ENCODE measurements around the gene LGALS3.

Gene LGALS3

DNA sequence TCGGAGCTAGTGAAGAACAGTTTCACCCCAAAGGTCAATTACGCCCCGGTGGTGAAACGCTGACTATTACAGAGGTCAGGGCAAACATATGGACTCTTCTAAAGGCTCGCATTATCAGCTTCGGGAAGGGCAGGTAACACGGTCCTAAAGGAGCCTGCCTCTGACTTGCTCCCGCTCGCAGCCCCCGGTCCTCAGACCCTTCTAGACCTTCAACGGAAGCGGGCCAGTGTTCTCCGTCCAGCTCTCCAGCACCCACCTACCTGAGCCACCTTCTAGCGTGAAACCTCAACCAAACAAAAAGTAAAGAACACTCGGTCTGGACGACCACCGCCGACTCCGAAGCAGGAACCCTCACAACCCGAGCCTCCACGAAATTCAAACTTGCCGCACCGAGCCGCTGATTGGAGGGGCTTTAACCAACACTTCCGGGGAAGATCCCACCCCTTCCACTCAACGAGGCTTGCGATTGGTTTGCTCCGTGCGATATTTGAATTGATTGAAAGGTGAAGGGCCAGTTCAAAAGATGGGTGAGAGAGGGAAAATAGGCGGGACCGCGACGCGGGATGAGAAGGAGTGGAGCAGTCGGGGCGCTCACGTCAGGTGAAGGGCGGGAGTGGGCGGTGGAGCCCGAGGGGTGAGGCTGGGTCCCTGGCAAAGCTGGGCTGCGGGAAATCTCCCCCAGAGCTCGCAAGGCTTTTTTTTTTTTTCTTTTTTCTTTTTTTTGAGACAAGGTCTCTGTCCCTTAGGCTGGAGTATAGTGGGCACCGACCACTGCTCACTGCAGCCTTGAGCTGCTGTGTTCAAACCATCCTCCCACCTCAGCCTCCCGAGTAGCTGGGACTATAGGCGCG, 62.4 kb downstream of the LGALS3 start, which contains the start of gene DLGAP5:
DLGAP5 (minus strand) TSS at position 383 of the 851 bp plus-strand sequence. CDS start 2,406 bp downstream, outside the sequence.
- peak; percentile 98 for DNase-seq

DNA sequence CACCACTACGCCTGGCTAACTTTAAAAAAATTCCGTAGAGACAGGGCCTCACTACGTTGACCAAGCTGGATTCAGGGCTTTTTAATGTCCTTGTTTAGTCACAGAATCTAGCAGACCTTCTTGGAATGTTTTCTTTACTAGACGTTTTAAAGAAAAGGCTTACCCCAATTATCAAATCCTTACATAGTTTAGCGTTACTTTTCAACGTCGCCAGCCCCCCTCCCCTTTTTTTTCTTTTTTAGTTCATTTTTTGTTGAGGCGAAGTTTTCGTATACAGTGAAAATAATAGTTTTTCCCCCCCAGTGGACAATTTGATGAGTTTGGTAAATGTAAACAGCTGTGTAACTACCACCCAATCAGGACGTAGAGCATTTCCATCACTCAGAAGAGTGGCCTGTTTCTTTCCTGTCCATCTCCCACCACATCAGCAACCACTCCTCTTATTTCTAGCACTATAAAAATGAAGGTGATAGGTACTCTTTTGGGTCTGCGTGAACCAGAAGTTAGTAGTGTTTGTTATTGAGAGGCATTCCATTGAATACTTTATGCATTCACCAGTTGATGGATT, 63.1 kb downstream of the LGALS3 start:
- DNase-seq = no peak

DNA sequence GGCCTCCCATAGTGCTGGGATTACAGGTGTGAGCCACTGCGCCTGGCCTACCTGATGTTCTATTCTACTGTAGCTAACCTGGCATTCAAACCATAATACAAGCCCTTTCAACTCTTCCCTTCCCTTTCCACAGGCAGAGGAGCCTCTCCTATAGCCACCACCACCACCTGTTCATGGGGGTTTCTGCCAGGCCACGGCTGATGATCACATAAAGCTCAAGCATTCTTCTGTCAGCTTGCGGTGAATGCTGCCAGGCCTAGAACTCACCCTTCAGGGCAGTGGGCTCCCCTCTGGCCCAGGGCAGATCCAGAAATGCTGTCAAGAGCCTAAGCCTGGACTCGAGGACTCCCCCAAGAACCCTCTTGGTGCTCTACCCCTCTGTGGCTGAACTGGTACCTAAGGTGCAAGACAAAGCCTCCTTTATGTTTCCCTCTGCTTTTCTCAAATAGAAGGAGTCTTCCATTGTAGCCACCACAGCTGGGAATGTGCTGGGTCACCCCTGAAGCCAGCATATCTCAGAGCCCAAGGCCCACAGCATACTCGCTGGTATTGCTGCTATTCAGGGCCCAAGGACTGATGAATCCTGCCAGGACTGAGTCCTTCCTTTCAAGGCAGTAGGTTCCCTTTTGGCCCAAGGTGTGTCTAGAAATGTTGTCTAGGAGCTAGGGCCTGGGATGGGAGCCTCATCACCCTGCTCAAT, 65.8 kb downstream of the LGALS3 start:
- DNase-seq = no peak
